22Rv1 (cell line): ENCODE data around the gene NDUFB7.
A peak's percentile ranks its signal among the peaks of the same experiment; 100 is the strongest.

Experiments
- H3K27ac ChIP-seq: fragments of 450-650 bp; 2 replicates; pipeline ENCODE4 v1.5.1; 2017
- ZFX ChIP-seq: fragments of 450-650 bp; IDR thresholded peaks from 2 replicates; pipeline ENCODE4 v1.6.1; 2017; ENCODE audit warnings: antibody characterized with exemption, borderline replicate concordance
- TF ChIP-seq, protein P1 (sequence below): fragments of 450-650 bp; IDR thresholded peaks from 2 replicates; pipeline ENCODE4 v1.5.1; 2017; ENCODE audit warnings: mild to moderate bottlenecking

The NDUFB7 gene

DNA sequence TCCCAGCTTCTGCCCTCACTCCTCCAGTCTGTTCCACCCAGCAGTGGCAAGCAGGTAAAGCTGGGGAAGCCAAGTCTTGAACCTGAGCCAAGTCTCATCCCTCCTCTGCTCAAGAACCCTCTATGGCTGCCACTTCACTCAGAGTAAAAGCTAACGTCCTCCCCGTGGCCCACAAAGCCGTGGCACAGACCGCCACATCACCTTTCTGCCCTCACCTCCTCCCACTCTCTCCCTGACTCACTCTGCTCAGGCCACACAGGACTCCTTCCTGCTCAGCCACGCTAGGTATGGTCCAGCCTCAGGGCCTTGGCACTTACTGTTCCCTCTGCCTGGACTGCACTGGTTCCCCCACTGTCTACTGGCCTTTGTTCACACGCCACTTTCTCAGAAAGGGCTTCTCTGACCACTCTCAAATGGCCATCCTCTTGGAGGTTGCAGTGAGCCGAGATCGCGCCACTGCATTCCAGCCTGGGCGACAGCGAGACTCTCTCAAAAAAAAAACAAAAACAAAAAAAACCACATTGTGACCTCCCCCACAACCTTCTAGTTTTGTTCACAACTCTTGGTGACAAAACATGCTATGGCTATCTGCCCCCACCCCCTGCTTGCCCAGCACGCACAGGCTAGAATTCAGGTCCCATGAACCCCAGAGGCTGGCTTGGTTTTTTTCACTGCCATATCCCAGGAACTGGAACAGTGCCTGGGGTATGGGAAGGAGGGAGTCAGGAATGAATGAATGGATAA, 15.8 kb downstream of the NDUFB7 start:
- no peak overlapping the region for H3K27ac ChIP-seq
- no peak for TF ChIP-seq ZFX
- TF ChIP-seq, protein P1, sequence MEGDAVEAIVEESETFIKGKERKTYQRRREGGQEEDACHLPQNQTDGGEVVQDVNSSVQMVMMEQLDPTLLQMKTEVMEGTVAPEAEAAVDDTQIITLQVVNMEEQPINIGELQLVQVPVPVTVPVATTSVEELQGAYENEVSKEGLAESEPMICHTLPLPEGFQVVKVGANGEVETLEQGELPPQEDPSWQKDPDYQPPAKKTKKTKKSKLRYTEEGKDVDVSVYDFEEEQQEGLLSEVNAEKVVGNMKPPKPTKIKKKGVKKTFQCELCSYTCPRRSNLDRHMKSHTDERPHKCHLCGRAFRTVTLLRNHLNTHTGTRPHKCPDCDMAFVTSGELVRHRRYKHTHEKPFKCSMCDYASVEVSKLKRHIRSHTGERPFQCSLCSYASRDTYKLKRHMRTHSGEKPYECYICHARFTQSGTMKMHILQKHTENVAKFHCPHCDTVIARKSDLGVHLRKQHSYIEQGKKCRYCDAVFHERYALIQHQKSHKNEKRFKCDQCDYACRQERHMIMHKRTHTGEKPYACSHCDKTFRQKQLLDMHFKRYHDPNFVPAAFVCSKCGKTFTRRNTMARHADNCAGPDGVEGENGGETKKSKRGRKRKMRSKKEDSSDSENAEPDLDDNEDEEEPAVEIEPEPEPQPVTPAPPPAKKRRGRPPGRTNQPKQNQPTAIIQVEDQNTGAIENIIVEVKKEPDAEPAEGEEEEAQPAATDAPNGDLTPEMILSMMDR, result no peak

DNA sequence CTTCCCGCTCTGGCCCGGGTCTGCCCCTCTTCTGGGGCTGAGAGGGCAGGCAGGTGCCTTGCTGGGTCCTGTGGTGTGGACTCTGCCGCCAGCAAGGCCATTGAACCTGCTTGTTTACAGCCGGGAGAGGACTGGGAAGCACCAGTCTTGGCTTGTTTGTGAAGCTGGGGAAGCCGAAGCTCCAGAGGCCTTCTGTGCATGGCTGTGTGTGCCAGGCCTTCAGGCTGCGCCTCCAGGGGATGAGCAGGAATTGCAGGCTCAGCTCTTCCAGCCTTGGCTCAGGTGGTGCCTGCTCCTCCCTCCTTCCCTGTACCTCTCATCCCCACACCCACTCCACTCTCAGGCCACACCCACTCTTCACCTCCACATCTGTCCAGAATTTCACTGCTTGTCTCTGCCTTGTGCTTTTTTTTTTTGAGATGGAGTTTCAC, 17.5 kb downstream of the NDUFB7 start:
- 0 out of 2 replicates have a peak overlapping the region, but pooled peaks have one; percentile 25 for H3K27ac ChIP-seq
- TF ChIP-seq, protein P1, result no peak
- TF ChIP-seq ZFX, result no peak

GRCh38 chr19:14553939-14554243, 18.0 kb downstream of the NDUFB7 start:
- H3K27ac ChIP-seq, result 0 out of 2 replicates have a peak overlapping the region, but pooled peaks have one; percentile 25

DNA sequence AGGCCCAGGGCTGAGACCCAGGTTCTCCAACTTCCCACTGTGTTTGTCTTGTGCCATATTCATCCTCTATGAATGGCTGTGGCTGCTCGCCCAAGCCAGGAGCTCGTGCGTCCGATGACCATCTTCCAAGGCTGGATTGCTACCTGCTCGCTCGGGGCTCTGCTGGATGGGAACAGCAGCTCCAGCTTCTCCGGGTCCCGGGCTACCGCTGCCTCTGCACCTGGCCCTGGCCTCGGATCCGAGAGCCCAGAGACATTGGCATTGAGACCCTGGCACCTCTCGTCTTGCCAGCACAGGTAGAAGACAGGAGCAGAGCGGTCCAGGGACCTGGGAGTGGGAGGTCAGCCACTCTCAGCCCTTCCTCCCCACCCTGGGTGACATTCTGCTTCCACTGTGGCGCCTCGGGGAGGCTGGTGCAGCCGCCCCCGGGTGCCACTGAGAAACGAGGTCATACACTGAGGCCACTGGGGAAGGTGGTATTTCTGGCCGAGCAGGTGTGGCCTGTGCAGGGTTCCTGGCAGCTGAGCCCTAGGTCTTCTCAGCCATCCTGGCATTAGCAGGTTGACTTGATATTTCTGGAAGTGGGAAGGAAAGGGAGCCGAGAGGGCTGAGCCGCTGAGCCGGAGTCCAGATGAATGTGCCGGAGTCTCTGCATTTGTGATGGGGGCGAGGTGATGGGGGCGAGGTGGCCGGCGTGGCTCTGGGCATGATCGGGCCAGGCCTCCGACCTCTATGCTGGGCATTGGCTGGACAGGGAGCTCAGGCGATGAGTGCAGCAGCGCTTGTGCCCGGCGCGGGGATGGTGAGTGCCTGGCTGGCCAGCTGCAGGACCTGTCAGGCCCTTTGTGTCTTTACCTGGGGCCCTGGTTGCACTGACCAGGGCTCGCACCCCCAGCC, 18.6 kb downstream of the NDUFB7 start:
- TF ChIP-seq ZFX, result no peak
- TF ChIP-seq, protein P1, result no peak
- no peak overlapping the region for H3K27ac ChIP-seq

More at GRCh38 chr19:14553939-14554243, 18.0 kb downstream of the NDUFB7 start:
- TF ChIP-seq, protein P1, result no peak
- no peak for TF ChIP-seq ZFX

GRCh38 chr19:14552006-14552360, 19.9 kb downstream of the NDUFB7 start:
- peak overlapping the region; percentile 62; the same call in 1 of the 2 replicates for H3K27ac ChIP-seq

DNA sequence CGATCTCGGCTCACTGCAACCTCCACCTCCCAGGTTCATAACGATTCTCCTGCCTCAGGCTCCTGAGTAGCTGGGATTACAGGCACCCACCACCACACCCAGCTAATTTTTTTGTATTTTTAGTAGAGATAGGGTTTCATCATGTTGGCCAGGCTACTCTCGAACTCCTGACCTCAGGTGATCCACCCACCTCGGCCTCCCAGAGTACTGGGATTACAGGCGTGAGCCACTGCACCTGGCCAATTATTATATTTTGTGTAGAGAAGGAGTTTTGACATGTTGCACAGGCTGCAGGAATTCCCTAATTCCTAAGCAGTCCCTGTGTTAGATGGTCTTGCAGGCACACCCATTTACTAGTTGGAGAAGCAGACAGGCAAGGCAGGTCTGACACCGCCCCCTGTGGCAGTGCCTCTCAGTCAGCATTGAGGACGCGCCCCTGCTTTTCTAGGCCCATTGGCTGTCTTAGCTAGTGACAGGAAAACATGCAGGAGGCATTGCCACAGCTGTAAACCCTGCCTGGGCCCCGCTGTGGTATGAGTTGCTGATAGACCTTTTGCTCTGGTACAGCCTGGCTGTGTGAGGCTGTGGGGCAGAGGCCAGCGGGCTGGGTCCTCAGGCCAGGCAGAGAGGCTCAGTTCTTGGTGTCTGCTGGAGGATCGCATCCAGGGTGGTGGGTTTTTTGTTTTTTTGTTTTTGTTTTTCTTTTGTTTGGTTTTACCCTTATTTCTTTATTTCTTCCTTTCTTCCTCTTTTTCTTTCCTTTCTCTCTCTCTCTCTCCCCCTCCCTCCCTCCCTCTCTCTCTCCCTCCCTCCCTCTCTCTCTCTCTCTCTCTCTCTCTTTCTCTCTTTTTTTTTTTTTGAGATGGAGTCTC, 20.5 kb downstream of the NDUFB7 start:
- H3K27ac ChIP-seq, result peak overlapping the region; percentile 62

GRCh38 chr19:14550201-14550754, 21.6 kb downstream of the NDUFB7 start:
- TF ChIP-seq, protein P1, result no peak
- no peak for TF ChIP-seq ZFX
- peak overlapping the region; percentile 62 for H3K27ac ChIP-seq
